T-cell (primary cell): ENCODE data around the gene RNF126. TPM values are rescaled to one million over a fixed set of nuclear protein-coding genes. Genes with fewer than 3 reads are reported as not detected.

ENCODE experiments used
- ATAC-seq, 4 experiments: fragments of 200-7000 bp in 3 of 4; fragments of 150-1000 bp in 1 of 4; cut with Tn5 transposase; replicated peaks in 1 of 4; 1 replicate in 3 of 4; 2 replicates in 1 of 4; pipeline ENCODE4 v1.10.0; 2021; ENCODE audit warnings: moderate library complexity in 3 of 4, mild to moderate bottlenecking in 2 of 4, moderate number of reproducible peaks in 1 of 4
- CTCF ChIA-PET, 2 donors: fragments of 300-600 bp; sonication (Branson Sonifier 250); formaldehyde crosslinking; loops; one replicate each; lab custom pipeline; 2022; ENCODE audit warnings: antibody characterized with exemption in 2 of 2; lab: Charles Lee
- POLR2A ChIA-PET, 2 donors: fragments of 300-600 bp; sonication (Branson Sonifier 250); formaldehyde crosslinking; loops; one replicate each; lab custom pipeline; 2022; ENCODE audit warnings: antibody characterized with exemption in 2 of 2; lab: Charles Lee
- DNase-seq, 35 experiments: peaks; one replicate each; pipeline versions ENCODE4 v3.0.0 to v3.0.0-alpha.2; 2013 to 2023
- H3K27ac ChIP-seq: one replicate; pipeline ENCODE4 v1.5.1; 2013; ENCODE audit warnings: low read length
- H3K27me3 ChIP-seq, 2 experiments: replicated peaks in 1 of 2; 1 replicate in 1 of 2; 2 replicates in 1 of 2; pipeline versions ENCODE4 v1.6.1 to v1.7.0; 2013; ENCODE audit warnings: low read length in 1 of 2, mixed read lengths in 1 of 2; ENCODE audit not compliant: control insufficient read depth in 2 of 2, insufficient read depth in 2 of 2; ENCODE audit errors: extremely low read depth in 1 of 2
- H3K36me3 ChIP-seq, 2 donors: 1 replicate in 1 of 2; 2 replicates in 1 of 2; pipeline versions ENCODE4 v1.6.1 to v1.7.0; 2013; ENCODE audit warnings: low read length in 1 of 2; ENCODE audit not compliant: control insufficient read depth in 2 of 2, insufficient read depth in 1 of 2; ENCODE audit errors: extremely low read depth in 1 of 2
- H3K4me1 ChIP-seq, 2 experiments: 1 replicate in 1 of 2; 2 replicates in 1 of 2; pipeline versions ENCODE4 v1.6.1 to v1.7.0; 2013; ENCODE audit warnings: low read length in 2 of 2, mixed read lengths in 1 of 2; ENCODE audit not compliant: insufficient read depth in 2 of 2, control insufficient read depth in 1 of 2; ENCODE audit errors: extremely low read depth in 1 of 2
- H3K4me3 ChIP-seq, 2 donors: 1 replicate in 1 of 2; 2 replicates in 1 of 2; pipeline versions ENCODE4 v1.5.1 to v1.7.0; 2013; ENCODE audit warnings: mild to moderate bottlenecking in 2 of 2, low read length in 1 of 2, moderate library complexity in 1 of 2; ENCODE audit not compliant: control insufficient read depth in 1 of 2; ENCODE audit errors: extremely low read depth in 1 of 2
- H3K9me3 ChIP-seq: 2 replicates; pipeline ENCODE4 v1.7.0; 2013
- H3K27ac Mint-ChIP-seq, 2 donors: one replicate each; pipeline ENCODE4 v1.8.0; 2020 to 2021; ENCODE audit warnings: mild to moderate bottlenecking in 2 of 2, mixed read lengths in 2 of 2
- H3K27me3 Mint-ChIP-seq, 2 donors: one replicate each; pipeline ENCODE4 v1.8.0; 2021 to 2022; ENCODE audit warnings: mixed read lengths in 2 of 2
- H3K36me3 Mint-ChIP-seq: one replicate; pipeline ENCODE4 v1.8.0; 2021; ENCODE audit warnings: mixed read lengths
- H3K4me1 Mint-ChIP-seq, 3 donors: one replicate each; pipeline ENCODE4 v1.8.0; 2020 to 2022; ENCODE audit warnings: mixed read lengths in 3 of 3, mild to moderate bottlenecking in 1 of 3
- H3K4me3 Mint-ChIP-seq, 3 donors: one replicate each; pipeline ENCODE4 v1.8.0; 2020 to 2022; ENCODE audit warnings: mild to moderate bottlenecking in 3 of 3, mixed read lengths in 3 of 3, moderate library complexity in 3 of 3
- H3K9me3 Mint-ChIP-seq, 3 donors: one replicate each; pipeline ENCODE4 v1.8.0; 2020 to 2022; ENCODE audit warnings: mixed read lengths in 3 of 3
- WGBS: methylation state at CpG from one replicate; pipeline ENCODE4 v1.1.5; 2013; ENCODE audit warnings: missing lambda C conversion rate; ENCODE audit not compliant: insufficient coverage; 5-methylcytosine and 5-hydroxymethylcytosine counted together
- total RNA-seq, 35 experiments: library from RNA in 6 of 35; stranded (reverse) in 6 of 35; fragments of 120-200 nt in 1 of 35; gene quantifications; one replicate each; pipeline versions ENCODE4 v1.2.1 to v1.2.4 and lab custom pipeline; 2013 to 2026

The RNF126 gene
- total RNA-seq, 5 donors from 2014 or later (not counting 1 experiment from before 2014, with no cell fraction given) = 98.8 to 139 (median 118) TPM

DNA sequence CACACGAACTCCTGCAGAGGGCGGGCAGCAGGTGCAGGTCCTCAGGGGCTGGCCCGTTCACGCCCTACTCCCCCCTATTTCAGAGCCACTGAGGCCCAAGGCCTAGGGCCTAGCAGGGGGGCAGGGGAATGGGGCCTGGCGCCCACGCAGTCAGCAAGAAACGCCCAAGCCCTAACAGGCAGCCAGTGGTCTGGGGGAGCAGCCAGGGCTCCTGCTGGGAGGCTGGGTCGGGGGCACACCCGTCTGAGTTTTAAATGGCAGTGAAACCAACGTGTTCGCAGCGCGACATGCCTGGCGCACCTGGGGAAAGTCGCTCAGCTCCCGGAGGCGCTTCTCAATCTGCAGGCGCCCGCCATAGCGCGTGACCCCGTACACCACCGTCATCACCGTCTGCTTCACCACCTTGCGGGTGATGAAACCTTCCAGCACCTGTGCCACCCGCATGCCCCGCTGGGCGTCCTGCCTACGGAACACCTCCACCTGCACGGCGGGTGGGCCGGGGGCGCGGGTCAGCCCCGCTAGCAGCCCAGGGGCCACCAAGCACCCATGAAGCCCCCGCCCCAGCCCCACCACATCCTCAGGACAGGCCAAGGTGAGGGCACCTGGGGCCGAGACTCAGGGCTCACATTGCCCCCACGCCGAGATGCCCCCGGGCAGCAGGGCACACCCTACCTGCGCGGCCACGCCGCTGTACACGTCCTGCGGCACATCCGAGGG, 43.6 kb downstream of the RNF126 start:
- 94% methylated on average over 33 of the region's 47 CpGs for WGBS
- POLR2A ChIA-PET = no interaction called here
- H3K4me1 Mint-ChIP-seq = peaks cover 4 to 8% (median 4%) of the 10 kb centered on the region in 3 donors

DNA sequence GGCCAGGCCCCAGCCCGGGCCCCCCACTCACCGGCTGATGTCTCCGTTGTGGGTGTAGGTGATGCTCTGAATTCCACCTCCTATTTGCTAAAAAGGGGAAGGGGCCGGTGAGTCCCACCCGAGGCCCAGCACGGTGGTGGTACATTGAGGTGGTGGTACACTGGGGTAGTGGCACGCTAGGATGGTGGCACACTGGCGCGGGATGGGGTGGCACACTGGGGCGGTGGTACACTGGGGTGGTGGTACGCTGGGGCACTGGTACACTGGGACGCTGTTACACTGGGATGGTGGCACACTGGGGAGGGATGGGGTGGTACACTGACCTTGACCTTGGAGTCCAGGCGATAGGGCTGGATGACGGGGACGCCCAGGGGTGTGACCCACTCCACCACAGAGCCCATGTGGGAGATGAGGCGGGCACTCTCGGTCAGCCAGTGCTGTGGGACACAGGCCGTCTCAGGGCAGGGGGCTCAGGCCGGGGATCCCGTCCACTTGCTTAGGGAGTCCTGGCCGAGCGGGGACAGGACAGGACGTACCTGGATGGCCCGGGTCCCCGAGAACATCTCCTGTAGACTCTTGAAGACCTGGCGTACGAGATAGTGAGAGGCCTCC, 44.2 kb downstream of the RNF126 start:
- H3K36me3 ChIP-seq = peaks cover 15 to 42% of the 10 kb centered on the region in 2 donors
- peaks cover 14% of the 10 kb centered on the region for H3K36me3 Mint-ChIP-seq
- no peaks in the 10 kb centered on the region for H3K9me3 Mint-ChIP-seq
- no peaks in the 10 kb centered on the region for H3K9me3 ChIP-seq
- peaks cover 4 to 9% (median 9%) of the 10 kb centered on the region in 3 donors for H3K4me1 Mint-ChIP-seq
- ATAC-seq (no peak), DNase-seq (no peak)
- WGBS = 97% methylated on average over 22 of the region's 27 CpGs
- ChIA-PET POLR2A (no interaction called here), CTCF (no interaction called here)
- peaks cover 0 to 2% of the 10 kb centered on the region in 2 experiments for H3K27me3 ChIP-seq
- H3K4me3 ChIP-seq = no peak overlapping the region
- H3K27ac Mint-ChIP-seq = no peak overlapping the region
- H3K4me3 Mint-ChIP-seq = no peak overlapping the region
- no peaks in the 10 kb centered on the region for H3K27me3 Mint-ChIP-seq
- peaks cover 0 to 4% of the 10 kb centered on the region in 2 experiments for H3K4me1 ChIP-seq
- H3K27ac ChIP-seq = no peak overlapping the region

More for the DNA sequence above, 43.6 kb downstream of the RNF126 start:
- H3K27ac ChIP-seq = no peak overlapping the region
- no peaks in the 10 kb centered on the region for H3K9me3 Mint-ChIP-seq
- CTCF ChIA-PET = no interaction called here
- no peaks in the 10 kb centered on the region for H3K27me3 ChIP-seq
- H3K27me3 Mint-ChIP-seq = no peaks in the 10 kb centered on the region
- H3K4me3 ChIP-seq = no peak overlapping the region
- no peak for DNase-seq
- no peak for ATAC-seq
- H3K36me3 ChIP-seq = peaks cover 15 to 46% of the 10 kb centered on the region in 2 donors
- H3K36me3 Mint-ChIP-seq = peaks cover 14% of the 10 kb centered on the region
- H3K4me1 ChIP-seq = peaks cover 0 to 4% of the 10 kb centered on the region in 2 experiments
- no peak overlapping the region for H3K27ac Mint-ChIP-seq
- H3K4me3 Mint-ChIP-seq = no peak overlapping the region
- H3K9me3 ChIP-seq = no peaks in the 10 kb centered on the region

DNA sequence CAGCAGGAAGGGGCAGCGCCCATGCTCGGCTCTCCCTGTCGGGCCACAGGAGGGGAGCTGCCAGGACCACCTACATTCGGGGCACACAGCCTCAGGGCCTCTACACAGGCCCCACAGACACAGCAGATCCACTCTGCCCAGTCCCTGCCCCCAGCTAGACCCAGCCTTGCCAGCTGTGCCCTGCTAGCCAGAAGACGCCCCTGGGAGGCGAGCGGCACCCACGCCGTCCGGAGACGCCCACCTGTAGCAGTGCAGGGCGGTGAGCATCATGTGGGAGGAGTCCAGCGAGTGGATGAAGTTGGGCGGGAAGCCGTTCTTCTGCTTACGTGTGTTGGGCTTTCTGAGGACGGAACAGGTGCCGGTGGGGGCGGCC, 44.8 kb downstream of the RNF126 start:
- H3K4me1 Mint-ChIP-seq = peaks cover 4 to 9% (median 9%) of the 10 kb centered on the region in 3 donors

DNA sequence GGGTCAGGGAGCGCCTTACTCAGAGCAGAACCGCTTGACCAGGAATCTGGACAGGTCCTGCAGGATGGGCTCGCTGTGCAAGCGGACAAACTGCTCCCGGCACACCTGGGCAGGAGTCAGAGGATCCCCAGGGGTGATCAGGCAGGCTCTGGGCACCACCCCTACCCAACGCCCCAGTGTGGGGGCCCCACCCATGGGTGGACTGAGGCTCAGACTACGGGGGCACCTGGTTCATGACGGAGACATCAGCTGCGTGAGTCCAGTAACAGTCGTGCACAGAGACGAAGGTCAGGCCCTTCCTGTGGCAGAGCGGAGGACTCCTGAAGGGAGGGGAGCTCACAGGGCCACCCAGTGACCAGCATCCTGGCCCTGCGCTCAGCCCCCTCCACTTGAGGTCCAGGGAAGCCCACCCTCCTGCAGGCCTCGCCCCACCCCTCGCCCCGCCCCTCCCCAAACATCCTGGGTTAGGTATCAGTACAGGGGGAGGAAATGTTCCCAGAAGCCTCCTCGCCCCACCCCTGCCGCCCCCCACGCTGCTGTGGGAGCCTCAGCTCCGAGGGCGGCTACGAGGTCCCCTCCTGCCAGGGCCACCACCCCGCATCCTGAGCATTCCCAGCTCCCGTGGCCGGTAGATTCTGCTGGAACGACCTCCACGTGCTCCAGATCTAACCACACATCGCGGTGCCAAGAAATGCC, 45.3 kb downstream of the RNF126 start:
- no peaks in the 10 kb centered on the region for H3K9me3 ChIP-seq
- no peak overlapping the region for H3K4me3 Mint-ChIP-seq
- H3K4me1 Mint-ChIP-seq = peaks cover 6 to 9% (median 9%) of the 10 kb centered on the region in 3 donors
- WGBS = 91% methylated on average over 18 of the region's 29 CpGs
- H3K27me3 ChIP-seq = peaks cover 0 to 2% of the 10 kb centered on the region in 2 experiments
- peaks cover 0 to 9% of the 10 kb centered on the region in 2 experiments for H3K4me1 ChIP-seq
- CTCF ChIA-PET = interaction anchor here in 1 of 2 donors (0.6 kb wide), 1 partner anchor 28 kb away, joined by 6 read pairs; the partner anchor contains the start of gene HCN2
- no peaks in the 10 kb centered on the region for H3K9me3 Mint-ChIP-seq
- DNase-seq (no peak), ATAC-seq (no peak)
- no peaks in the 10 kb centered on the region for H3K27me3 Mint-ChIP-seq
- H3K36me3 ChIP-seq = peaks cover 10 to 34% of the 10 kb centered on the region in 2 donors
- no peak overlapping the region for H3K4me3 ChIP-seq
- H3K27ac Mint-ChIP-seq = no peak overlapping the region
- peaks cover 14% of the 10 kb centered on the region for H3K36me3 Mint-ChIP-seq
- POLR2A ChIA-PET = no interaction called here
- H3K27ac ChIP-seq = no peak overlapping the region

More for the DNA sequence above, 44.8 kb downstream of the RNF126 start:
- Mint-ChIP-seq H3K4me3 (no peak overlapping the region), H3K9me3 (no peaks in the 10 kb centered on the region), H3K27me3 (no peaks in the 10 kb centered on the region), H3K27ac (no peak overlapping the region), H3K36me3 (peaks cover 14% of the 10 kb centered on the region)
- Histone ChIP-seq H3K9me3 (no peaks in the 10 kb centered on the region), H3K36me3 (peaks cover 10 to 37% of the 10 kb centered on the region in 2 donors), H3K27me3 (peaks cover 0 to 2% of the 10 kb centered on the region in 2 experiments), H3K4me3 (no peak overlapping the region), H3K4me1 (peaks cover 0 to 4% of the 10 kb centered on the region in 2 experiments), H3K27ac (no peak overlapping the region)
- ChIA-PET POLR2A (no interaction called here), CTCF (no interaction called here)
- DNase-seq = no peak
- WGBS = 92% methylated on average over 18 of the region's 19 CpGs
- no peak for ATAC-seq

GRCh38 chr19:616747-617526, 46.1 kb downstream of the RNF126 start:
- ChIA-PET POLR2A (no interaction called here), CTCF (interaction anchor here in 1 of 2 donors (0.6 kb wide), 1 partner anchor 27 kb away, joined by 6 read pairs; the partner anchor contains the start of gene HCN2)
- Mint-ChIP-seq H3K36me3 (peaks cover 14% of the 10 kb centered on the region), H3K27ac (no peak overlapping the region), H3K4me1 (peaks cover 6 to 9% (median 9%) of the 10 kb centered on the region in 3 donors), H3K9me3 (no peaks in the 10 kb centered on the region), H3K27me3 (no peaks in the 10 kb centered on the region), H3K4me3 (no peak overlapping the region)
- Histone ChIP-seq H3K4me3 (no peak overlapping the region), H3K27ac (no peak overlapping the region), H3K9me3 (no peaks in the 10 kb centered on the region), H3K36me3 (peaks cover 5 to 32% of the 10 kb centered on the region in 2 donors), H3K4me1 (peaks cover 0 to 12% of the 10 kb centered on the region in 2 experiments), H3K27me3 (peaks cover 0 to 2% of the 10 kb centered on the region in 2 experiments)
- ATAC-seq (no peak), DNase-seq (no peak)
- 93% methylated on average over 24 of the region's 58 CpGs for WGBS
